ENCODE results near the gene FBXW8. TPM values are rescaled to one million over a fixed set of nuclear protein-coding genes. Genes with fewer than 3 reads are reported as not detected.

The FBXW8 gene
- total RNA-seq, 1 experiment from 2014 or later = 20.6 TPM

- Histone ChIP-seq H3K27me3 (ENCODE audit: insufficient read depth, low read depth) (no peaks in the 10 kb centered on the region), H3K9me3 (ENCODE audit: insufficient read depth, low read depth) (no peaks in the 10 kb centered on the region), H3K27ac (no peak overlapping the region), H3K9me2 (ENCODE audit: insufficient read depth) (no peaks in the 10 kb centered on the region), H2AFZ (no peak overlapping the region), H4K20me1 (ENCODE audit: insufficient read depth) (peaks cover 20% of the 10 kb centered on the region; the same call in 1 of the 2 replicates), H3K4me3 (no peak overlapping the region), H3K4me1 (replicated peaks; ENCODE audit: insufficient read depth) (no peaks in the 10 kb centered on the region), H3F3A (ENCODE audit: insufficient read depth, low read depth) (peaks cover 5% of the 10 kb centered on the region; the same call in 1 of the 2 replicates), H3K4me2 (no peak overlapping the region), H3K36me3 (ENCODE audit: low read depth) (0 out of 2 replicates have a peak, but pooled peaks cover 3% of the 10 kb centered on the region), H3K79me2 (ENCODE audit: low read depth) (no peaks in the 10 kb centered on the region)
- DNase-seq = no peak
- intact Hi-C loops (cut with micrococcal nuclease; ENCODE audit: unreplicated experiment) = loop anchor here (10.0 kb wide), 1 partner anchor 318 kb away; no protein-coding TSS in a partner anchor
- POLR2A ChIA-PET (ENCODE audit: unreplicated experiment) = no interaction called here
- TF ChIP-seq EZH2 (IDR thresholded peaks at IDR 0.05; ENCODE audit: low read depth) (no peak), CTCF (conservative IDR thresholded peaks at IDR 0.05) (no peak)
- BruUV-seq (replicated peaks) = no TSS peak
- CTCF ChIA-PET = no interaction called here
Observed at GRCh38 chr12:117022465-117022864, 111.7 kb downstream of the FBXW8 start.

- POLR2A ChIA-PET (ENCODE audit: unreplicated experiment) = no interaction called here
- TF ChIP-seq CTCF (conservative IDR thresholded peaks at IDR 0.05) = no peak
- TF ChIP-seq EZH2 (IDR thresholded peaks at IDR 0.05; ENCODE audit: low read depth) = no peak
- CTCF ChIA-PET = no interaction called here
- Histone ChIP-seq H3K4me1 (replicated peaks; ENCODE audit: insufficient read depth) (no peaks in the 10 kb centered on the region), H3K9me2 (ENCODE audit: insufficient read depth) (no peaks in the 10 kb centered on the region), H4K20me1 (ENCODE audit: insufficient read depth) (peaks cover 20% of the 10 kb centered on the region; the same call in 1 of the 2 replicates), H3K9me3 (ENCODE audit: insufficient read depth, low read depth) (no peaks in the 10 kb centered on the region), H3K4me3 (no peak overlapping the region), H3K4me2 (no peak overlapping the region), H3K79me2 (ENCODE audit: low read depth) (no peaks in the 10 kb centered on the region), H3K27me3 (ENCODE audit: insufficient read depth, low read depth) (no peaks in the 10 kb centered on the region), H3K36me3 (ENCODE audit: low read depth) (0 out of 2 replicates have a peak, but pooled peaks cover 3% of the 10 kb centered on the region), H3K27ac (no peak overlapping the region), H2AFZ (no peak overlapping the region), H3F3A (ENCODE audit: insufficient read depth, low read depth) (peaks cover 5% of the 10 kb centered on the region; the same call in 1 of the 2 replicates)
- DNase-seq = no peak
- intact Hi-C loops (cut with micrococcal nuclease; ENCODE audit: unreplicated experiment) = loop anchor here (10.0 kb wide), 1 partner anchor 319 kb away; no protein-coding TSS in a partner anchor
- BruUV-seq (replicated peaks) = no TSS peak
Observed at GRCh38 chr12:117023998-117024960, 113.5 kb downstream of the FBXW8 start.

GRCh38 chr12:117024961-117025480 is 114.3 kb downstream of the FBXW8 start:
- no TSS peak for BruUV-seq (replicated peaks)
- no peaks in the 10 kb centered on the region for H3K9me2 ChIP-seq (ENCODE audit: insufficient read depth)
- H3K79me2 ChIP-seq (ENCODE audit: low read depth) = no peaks in the 10 kb centered on the region
- no peak for DNase-seq
- H3K4me3 ChIP-seq = no peak overlapping the region
- POLR2A ChIA-PET (ENCODE audit: unreplicated experiment) = no interaction called here
- H3K9me3 ChIP-seq (ENCODE audit: insufficient read depth, low read depth) = no peaks in the 10 kb centered on the region
- intact Hi-C loops (cut with micrococcal nuclease; ENCODE audit: unreplicated experiment) = loop anchor here (1.0 to 10.0 kb wide), 4 partner anchors 94 to 827 kb away; no protein-coding TSS in a partner anchor
- peaks cover 5% of the 10 kb centered on the region; the same call in 1 of the 2 replicates for H3F3A ChIP-seq (ENCODE audit: insufficient read depth, low read depth)
- no peaks in the 10 kb centered on the region for H3K27me3 ChIP-seq (ENCODE audit: insufficient read depth, low read depth)
- H3K36me3 ChIP-seq (ENCODE audit: low read depth) = 0 out of 2 replicates have a peak, but pooled peaks cover 3% of the 10 kb centered on the region
- no peak overlapping the region for H3K27ac ChIP-seq
- no peak overlapping the region for H2AFZ ChIP-seq
- CTCF ChIA-PET = no interaction called here
- TF ChIP-seq CTCF (conservative IDR thresholded peaks at IDR 0.05) (no peak), EZH2 (IDR thresholded peaks at IDR 0.05; ENCODE audit: low read depth) (no peak)
- no peaks in the 10 kb centered on the region for H3K4me1 ChIP-seq (replicated peaks; ENCODE audit: insufficient read depth)
- H4K20me1 ChIP-seq (ENCODE audit: insufficient read depth) = peaks cover 18% of the 10 kb centered on the region; the same call in 1 of the 2 replicates
- no peak overlapping the region for H3K4me2 ChIP-seq

All from PC-9 (cell line).